ENCODE measurements around the gene FMNL1.

FMNL1 gene

DNA sequence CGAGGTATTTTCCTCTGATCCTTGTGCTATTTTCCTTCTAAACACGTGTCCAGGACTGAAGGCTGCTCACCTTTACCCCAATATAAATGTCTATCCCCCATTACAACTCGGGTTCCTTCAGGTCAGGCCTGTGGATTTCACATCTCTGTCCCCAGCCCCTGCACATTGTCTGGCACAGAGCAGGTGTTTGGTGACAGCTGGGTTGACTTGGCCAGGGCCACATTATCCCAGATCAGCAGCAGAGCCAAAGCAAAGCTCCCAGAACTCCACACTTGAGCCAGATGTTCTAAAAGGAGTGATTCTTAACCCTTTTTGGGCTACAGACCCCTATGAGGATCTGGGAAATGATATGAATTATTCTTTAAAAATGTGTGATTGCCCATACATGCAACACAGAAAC is 58.2 kb downstream of the FMNL1 start:
- DNase-seq (ENCODE audit: low spot score) = no peak

DNA sequence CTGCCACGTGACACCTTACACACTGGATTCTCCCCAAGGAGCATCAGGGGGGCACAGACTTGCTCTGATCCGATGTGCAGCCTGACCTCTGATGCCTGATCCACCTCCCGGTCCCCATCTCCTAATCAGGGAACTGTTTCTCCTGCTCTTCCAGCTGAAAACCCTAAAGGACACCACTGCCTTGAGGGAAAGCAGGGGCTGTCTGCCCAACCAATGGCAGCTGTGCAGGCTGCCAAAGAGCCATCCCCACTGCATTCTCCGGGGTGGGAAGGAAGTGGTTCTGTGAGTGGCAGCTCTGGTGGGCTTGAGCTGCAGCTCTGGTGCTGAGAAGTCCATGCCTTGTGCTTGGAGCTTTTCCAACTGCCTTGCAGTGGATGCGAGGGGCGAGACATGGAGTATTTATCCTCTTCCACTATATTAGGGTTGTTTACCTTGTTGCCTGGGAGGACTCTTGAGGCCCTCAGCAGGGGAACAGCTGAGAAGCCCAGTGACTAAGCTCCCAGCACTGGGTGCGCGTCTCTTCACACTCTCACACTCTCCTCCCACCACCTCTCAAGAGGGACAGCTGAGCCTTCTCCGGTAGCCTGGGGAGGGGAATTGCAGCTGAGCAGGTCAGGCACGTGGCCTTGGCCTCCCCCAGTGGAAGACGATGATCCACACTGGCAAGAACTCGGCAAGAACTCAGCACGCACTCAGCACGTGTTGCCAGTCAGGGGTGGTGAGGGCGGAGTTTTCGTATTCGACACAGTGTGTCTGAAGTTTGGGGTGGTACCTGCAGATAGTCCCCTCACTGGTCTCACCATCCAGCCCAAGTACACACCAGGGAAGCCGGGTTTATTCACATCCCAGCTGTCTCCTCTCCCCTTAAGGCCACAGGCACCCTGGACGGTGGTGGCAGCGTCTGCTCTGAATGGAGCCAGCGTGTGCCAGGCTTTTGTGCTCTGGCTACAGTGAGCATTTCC is 61.3 kb downstream of the FMNL1 start:
- no peak for DNase-seq (ENCODE audit: low spot score)

GRCh38 chr17:45283711-45284110 is 62.0 kb downstream of the FMNL1 start:
- no peak for DNase-seq (ENCODE audit: low spot score)

- peak; percentile 49 for DNase-seq (ENCODE audit: low spot score)
Measured at GRCh38 chr17:45284176-45285140, 62.8 kb downstream of the FMNL1 start.

GRCh38 chr17:45286286-45286685 is 64.6 kb downstream of the FMNL1 start:
- no peak for DNase-seq (ENCODE audit: low spot score)

- DNase-seq (ENCODE audit: low spot score) = peak; percentile 33
Measured at GRCh38 chr17:45287526-45288500, 66.1 kb downstream of the FMNL1 start.

GRCh38 chr17:45288825-45289224 is 67.1 kb downstream of the FMNL1 start:
- no peak for DNase-seq (ENCODE audit: low spot score)

DNA sequence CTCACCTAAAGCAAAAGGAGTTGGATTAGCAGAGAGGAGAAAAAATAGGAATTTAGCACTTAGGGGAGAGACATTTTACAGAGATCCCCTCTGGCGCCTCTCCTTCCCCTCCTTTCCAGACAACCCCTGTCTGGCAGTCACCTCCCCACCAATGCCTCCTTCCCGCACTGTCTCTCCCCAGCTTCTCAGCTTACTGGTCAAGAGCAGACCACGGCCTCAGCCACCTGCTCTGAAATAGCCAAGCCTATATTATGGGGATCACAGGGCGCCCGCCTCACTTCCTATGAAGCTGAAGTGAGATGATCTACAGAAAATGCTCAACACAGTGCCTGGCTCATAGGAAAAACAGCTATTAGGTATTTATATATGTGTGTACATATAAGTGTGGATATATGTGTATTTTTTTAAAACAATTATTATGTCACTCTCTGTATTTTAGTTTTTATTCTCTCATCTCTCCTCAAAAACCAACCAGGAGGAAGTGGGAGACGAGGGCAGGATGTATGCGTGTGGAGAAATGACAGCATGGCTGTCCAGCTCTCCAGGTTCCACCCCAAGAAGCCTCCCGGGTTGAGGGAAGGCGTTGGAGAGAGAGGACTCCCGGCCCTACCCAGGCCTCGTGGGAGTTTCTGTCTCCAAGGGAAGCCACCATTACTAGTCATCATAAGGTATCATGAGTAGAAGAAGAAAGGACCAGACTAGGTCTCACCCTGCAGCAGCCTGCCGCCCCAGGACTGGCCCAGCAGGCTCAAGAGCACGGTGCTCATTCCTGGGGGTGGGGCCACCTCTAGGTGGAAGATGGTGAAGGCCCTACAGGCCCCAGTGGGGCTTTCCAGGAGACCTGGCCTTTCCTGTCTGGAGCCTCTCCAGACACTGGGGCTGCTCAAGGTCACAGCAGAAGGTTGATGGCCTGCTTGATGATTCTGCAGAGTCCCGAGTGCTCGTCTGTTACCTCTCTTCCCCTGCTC is 67.9 kb downstream of the FMNL1 start:
- DNase-seq (ENCODE audit: low spot score) = no peak

- no peak for DNase-seq (ENCODE audit: low spot score)
Measured at GRCh38 chr17:45290269-45290765, 68.6 kb downstream of the FMNL1 start.

- DNase-seq (ENCODE audit: low spot score) = no peak
Measured at GRCh38 chr17:45291171-45291805, 69.6 kb downstream of the FMNL1 start.

DNA sequence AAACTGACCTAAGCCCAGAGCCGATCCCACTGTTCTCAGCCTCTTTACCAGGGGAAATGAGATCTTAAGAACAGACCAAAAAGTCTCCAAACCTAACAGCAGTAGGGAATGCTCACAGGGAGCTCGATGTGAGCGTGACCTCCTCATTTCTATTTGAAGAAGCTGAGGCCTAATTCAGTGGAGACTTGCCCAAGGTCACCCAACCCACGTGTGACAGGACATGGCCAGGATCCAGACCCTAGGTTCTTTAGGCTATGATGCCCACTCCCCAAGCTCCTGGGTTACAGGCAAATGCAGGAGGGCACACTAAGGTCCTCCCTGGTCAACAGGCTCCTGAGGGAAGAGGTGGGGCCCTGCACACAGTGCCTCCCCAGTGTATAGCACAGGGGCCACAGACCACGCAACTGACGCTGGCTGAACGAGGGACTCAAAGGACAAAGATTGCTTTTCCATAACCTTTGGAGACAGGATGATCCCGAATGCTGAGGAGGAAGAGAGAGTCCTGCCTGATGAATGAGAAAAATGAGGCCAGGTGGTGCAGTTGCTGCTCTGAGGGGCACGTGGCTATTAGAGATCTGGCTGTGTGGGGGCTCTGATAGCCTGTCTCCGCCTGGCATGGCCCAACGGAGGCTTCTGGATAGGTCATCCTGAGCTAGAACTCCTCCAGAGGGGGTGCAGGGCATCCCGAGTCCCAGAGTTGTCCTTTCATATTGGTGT is 71.2 kb downstream of the FMNL1 start:
- DNase-seq (ENCODE audit: low spot score) = no peak

DNA sequence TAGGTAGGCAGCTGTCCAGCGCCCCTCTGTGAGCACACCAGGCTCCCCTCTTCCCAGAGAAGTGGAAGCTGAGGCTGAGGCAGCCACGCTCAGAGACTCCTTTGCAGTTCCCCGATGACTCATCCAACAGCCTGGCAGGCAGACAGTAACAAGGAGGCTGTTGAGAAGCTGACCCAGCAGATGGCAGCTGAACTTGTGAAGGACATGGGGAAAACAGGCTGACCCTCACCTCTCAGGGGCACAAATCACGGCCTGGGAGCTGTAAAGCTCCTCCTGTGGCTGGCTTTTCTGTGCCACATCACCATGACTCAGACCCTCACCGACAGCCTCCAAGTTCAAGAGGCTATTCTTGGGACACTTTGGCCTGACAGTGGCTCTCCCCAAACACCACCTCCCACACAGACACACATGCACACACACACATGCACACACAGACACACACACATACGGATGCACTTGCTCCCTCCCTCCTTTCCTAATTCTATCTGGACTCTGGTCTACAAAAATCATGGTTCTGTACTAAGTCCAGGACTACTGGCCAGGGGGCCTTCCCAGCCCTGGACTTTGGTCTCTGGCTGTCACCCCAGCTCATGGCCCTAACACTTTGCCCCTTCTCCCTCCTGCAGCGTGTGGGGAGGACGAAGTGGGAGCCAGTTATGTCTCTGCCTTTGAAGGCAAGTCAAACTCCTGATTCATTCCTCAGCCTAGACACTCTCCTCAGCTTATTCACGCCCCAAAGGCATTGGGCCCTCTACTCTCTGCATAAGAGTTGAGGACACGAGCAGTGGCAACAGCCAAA is 71.9 kb downstream of the FMNL1 start:
- no peak for DNase-seq (ENCODE audit: low spot score)

- no peak for DNase-seq (ENCODE audit: low spot score)
Measured at GRCh38 chr17:45294506-45294905, 72.8 kb downstream of the FMNL1 start.

GRCh38 chr17:45296003-45296832 is 74.5 kb downstream of the FMNL1 start:
- DNase-seq (ENCODE audit: low spot score) = peak; percentile 72

GRCh38 chr17:45296833-45297124 is 75.1 kb downstream of the FMNL1 start:
- DNase-seq (ENCODE audit: low spot score) = no peak
